ENCODE data around the gene EFS.

GRCh38 chr14:23398348-23398747 is 33.4 kb upstream of the EFS start:
- no peak for TF ChIP-seq ASH2L (IDR thresholded peaks at IDR 0.05; ENCODE audit: low read length)
- no peak for TF ChIP-seq BACH1 (IDR thresholded peaks at IDR 0.05; ENCODE audit: low read length)
- TF ChIP-seq POLR2A (IDR thresholded peaks at IDR 0.05; ENCODE audit: control extremely low read depth in 1 of 2, low read depth in 2 of 2, low read length in 2 of 2), result no peak
